Subcutaneous adipose tissue (tissue), 4 donors: ENCODE data around the gene B3GAT2. TPM values are rescaled to one million over a fixed set of nuclear protein-coding genes. Genes with fewer than 3 reads are reported as not detected.

ENCODE experiments used
- total RNA-seq, 4 donors: library from RNA; depleted of rRNA; stranded (reverse); fragments of >200 nt; gene quantifications; one replicate each; pipeline ENCODE4 v1.1.0, GENCODE V29; 2016
- TF ChIP-seq, protein P1 (sequence below): fragments of 450-650 bp; IDR thresholded peaks from one replicate; pipeline ENCODE4 v1.5.1; 2016; ENCODE audit warnings: low read depth, mild to moderate bottlenecking, control low read depth, antibody characterized with exemption, moderate library complexity

The B3GAT2 gene
- total RNA-seq, 4 donors from 2014 or later, result not detected

DNA sequence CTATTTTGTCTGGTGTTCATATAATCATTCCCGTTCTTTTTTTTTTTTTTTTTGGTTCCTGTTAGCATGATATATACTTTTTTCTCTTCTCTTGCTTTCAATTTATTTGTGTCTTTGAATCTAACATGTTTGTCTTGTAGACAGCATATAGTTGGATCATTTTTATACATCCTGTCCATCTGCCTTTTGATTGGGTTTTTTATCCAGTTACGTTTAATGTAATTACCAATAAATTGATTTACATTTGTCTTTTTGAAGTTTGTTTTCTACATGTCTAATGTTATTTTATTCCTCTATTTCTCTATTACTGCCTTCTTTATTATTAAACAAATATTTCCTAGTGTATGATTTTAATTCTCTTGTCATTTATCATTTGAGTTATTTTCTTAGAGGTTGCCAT lies 84.4 kb downstream of the B3GAT2 start:
- TF ChIP-seq, protein P1, sequence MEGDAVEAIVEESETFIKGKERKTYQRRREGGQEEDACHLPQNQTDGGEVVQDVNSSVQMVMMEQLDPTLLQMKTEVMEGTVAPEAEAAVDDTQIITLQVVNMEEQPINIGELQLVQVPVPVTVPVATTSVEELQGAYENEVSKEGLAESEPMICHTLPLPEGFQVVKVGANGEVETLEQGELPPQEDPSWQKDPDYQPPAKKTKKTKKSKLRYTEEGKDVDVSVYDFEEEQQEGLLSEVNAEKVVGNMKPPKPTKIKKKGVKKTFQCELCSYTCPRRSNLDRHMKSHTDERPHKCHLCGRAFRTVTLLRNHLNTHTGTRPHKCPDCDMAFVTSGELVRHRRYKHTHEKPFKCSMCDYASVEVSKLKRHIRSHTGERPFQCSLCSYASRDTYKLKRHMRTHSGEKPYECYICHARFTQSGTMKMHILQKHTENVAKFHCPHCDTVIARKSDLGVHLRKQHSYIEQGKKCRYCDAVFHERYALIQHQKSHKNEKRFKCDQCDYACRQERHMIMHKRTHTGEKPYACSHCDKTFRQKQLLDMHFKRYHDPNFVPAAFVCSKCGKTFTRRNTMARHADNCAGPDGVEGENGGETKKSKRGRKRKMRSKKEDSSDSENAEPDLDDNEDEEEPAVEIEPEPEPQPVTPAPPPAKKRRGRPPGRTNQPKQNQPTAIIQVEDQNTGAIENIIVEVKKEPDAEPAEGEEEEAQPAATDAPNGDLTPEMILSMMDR, result no peak

DNA sequence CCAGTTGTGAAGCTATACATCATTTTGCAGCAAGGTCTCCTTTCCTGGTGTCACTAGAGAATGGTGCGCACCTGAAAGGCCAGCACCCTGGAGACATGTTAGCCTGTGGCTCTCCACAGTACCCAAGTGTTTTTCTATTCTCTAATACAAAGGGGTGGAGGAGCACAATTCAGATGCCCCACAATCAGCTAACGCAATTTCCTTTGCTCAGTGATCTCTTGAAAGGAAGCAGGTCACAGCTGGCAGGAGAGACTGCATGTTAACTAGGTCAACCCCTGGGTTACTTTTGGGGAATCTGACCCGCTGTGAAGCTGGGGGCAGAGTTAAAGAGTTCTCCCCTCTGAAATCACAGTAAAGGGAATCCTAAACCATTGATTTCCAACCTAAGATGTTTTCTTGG lies 92.5 kb downstream of the B3GAT2 start:
- TF ChIP-seq, protein P1, result no peak

GRCh38 chr6:70863343-70863742 lies 93.5 kb downstream of the B3GAT2 start:
- TF ChIP-seq, protein P1, result no peak

- TF ChIP-seq, protein P1, result no peak
Measured at GRCh38 chr6:70860920-70861319, 95.9 kb downstream of the B3GAT2 start.

DNA sequence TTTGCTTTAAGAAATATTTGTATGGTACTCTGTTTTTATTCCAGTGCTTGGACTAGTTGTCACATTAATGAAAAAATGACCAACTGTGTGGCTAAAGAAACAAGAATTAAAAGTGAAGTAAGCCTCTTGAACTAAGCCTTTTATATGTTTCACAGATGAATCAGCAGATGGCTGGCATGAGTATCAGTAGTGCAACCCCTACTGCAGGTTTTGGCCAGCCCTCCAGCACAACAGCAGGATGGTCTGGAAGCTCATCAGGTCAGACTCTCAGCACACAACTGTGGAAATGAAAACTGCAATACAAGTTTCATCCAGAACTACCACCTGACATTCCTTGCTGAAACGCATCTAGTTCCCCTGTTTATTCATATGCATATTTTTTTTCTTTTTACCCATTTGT lies 96.8 kb downstream of the B3GAT2 start:
- TF ChIP-seq, protein P1, result no peak

DNA sequence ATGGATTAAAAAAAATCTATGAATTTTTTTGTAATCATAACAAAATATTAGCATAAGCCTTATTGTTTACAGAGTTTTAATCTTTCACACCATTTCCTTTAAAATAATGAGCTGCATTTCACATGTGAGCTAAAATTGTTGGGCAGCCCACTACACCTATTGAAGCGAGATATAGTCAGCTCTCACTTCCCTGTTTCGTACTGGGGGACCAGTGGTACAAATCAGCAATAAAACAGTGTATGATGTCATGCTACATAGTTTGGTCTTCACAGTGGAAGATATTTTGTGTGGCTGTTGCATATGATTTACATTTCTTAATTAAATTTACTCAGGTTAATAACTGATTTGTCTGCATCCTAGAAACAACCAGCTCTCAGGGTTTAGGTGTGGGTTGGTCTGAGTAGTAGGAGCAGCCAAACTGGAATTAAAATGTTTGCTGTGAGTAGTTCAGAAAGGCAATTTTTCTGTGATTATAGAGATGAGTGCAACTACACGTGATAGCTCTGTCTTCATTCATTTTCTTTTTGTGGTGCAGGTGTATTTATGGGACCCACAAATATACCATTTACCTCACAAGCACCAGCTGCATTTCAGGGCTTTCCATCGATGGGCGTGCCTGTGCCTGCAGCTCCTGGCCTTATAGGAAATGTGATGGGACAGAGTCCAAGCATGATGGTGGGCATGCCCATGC lies 99.3 kb downstream of the B3GAT2 start:
- TF ChIP-seq, protein P1, result no peak

- TF ChIP-seq, protein P1, result no peak
Measured at GRCh38 chr6:70852667-70853246, 104.1 kb downstream of the B3GAT2 start.
